NCI-H446 (cell line): ENCODE measurements around the gene SLAMF1.

Experiments used
- DNase-seq, 2 experiments: peaks; one replicate each; lab custom pipeline; 2025; lab: John Stamatoyannopoulos, UW

Gene SLAMF1

GRCh38 chr1:160625321-160625720 is 21.5 kb downstream of the SLAMF1 start:
- DNase-seq = no peak

DNA sequence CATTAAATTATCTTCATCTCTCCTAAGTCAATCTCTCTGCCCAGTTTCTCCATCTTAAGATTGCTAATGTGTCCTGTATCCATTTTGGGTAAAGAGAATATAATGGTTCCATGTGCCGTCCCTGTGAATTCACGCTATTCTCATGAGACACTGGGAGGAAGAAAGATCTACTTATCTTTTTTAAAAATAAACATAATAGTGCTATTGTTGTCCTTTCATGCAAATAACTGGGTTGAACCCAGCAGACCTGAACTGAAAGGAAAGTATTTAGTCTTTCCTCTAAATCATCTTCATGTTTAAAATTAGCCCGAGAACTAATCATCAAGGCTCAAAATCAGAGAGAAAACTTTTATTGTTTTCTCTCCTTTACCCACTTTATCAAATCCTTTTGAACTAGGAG is 22.4 kb downstream of the SLAMF1 start:
- no peak for DNase-seq

GRCh38 chr1:160623862-160624261 is 23.0 kb downstream of the SLAMF1 start:
- no peak for DNase-seq

DNA sequence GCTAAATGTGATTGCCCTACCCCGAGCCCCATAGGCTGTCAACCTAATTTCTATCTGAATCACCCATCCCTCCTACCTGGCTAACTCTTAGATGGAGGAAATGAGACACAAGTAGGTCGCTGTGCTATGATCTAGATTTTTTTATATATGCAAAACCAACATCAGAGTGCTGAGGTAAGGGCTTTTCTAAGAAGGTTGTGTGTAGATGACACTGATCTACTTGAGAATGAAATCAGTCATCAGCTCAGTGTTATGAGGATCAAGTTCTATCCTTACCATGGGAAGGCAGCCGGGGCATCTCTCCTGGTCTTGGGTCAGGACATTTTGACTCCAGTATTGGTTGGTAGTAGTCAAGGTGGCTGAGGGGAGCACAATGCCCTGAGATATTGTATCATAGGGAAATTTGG is 23.6 kb downstream of the SLAMF1 start:
- DNase-seq = no peak

DNA sequence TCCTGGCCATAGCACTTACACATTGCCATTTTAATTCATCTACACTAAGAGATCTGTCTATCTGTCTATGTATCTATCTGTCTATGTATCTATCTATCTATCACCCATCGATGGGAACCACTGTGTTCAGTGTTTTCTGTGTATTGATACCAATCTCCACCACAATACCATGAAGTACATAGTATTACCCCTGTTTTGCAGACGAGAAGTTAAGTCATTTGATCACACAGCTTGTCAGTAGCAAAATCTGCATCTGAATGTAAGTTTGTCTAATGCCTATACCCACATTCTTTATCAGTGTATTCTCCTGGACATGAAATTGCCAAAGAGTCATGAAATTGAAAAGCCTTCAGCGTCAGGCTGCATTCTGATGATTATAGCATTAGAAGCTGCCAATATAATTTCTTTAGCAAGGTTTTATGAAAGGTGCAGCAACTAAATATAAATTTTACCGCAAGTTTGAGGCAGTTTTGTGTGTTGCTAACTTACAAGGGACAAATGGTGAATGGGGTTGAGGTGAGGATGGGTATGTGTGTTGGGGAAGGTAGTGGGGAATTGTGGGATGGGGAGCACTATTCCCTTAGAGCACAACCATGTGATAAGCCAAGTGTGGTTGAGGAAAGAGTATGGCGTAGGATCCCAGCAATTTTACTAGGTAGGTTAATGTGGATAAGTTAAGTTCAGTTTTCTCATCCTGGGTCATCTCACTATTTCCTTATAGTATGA is 24.2 kb downstream of the SLAMF1 start:
- no peak for DNase-seq

GRCh38 chr1:160621633-160622413 is 25.0 kb downstream of the SLAMF1 start:
- DNase-seq = no peak

DNA sequence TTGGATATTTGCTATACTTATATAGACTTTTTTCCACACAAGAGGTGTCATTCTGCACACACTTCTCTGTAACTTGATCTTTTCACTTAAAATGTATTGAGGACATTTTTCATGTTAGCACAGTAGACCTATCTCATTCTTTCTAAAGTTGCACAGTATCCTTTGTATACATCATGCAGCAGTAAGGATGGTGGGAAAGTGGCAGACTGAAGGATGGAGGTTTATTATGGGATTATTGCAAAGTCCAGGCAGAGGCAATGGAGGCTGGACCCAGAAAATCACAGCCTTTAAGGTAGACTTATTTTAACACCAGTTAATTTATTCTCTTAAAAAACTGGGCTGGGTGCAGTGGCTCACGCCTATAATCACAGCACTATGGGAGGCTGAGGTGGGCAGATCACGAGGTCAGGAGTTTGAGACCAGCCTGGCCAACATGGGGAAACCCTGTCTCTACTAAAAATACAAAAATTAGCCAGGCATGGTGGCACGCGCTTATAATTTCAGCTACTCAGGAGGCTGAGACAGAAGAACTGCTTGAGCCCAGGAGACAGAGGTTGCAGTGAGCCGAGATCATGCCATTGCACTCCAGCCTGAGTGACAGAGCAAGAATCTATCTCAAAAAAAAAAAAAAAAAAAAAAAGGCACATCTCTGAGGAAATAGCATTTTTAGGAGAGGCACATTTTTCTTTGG is 25.8 kb downstream of the SLAMF1 start:
- DNase-seq = no peak

DNA sequence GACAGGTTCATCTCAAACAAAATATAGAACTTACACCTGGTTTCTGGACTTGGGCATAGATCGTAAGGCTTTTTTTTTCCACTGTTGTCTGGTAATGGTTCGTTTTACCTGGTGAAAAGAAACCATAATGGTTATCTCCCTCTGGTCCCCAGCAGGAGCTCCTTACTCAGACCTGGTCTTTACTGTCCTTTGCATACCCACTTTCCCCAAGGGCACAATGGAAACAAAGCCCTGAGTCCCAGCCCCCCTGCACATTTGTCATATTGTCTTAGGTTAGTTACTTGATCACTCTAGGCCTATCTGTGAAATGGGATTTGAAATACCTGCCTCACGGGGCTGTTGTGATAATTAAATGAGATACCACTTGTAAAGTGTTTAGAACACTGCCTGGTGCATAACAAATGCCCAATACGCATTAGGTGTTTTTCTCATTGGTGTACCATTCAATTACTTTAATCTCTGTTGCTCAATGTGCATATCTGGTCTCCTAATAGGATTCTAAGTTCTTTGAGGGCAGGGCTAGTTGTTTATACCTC is 27.0 kb downstream of the SLAMF1 start:
- DNase-seq = no peak

- DNase-seq = no peak
Measured at GRCh38 chr1:160618763-160619274, 28.0 kb downstream of the SLAMF1 start.

- no peak for DNase-seq
Measured at GRCh38 chr1:160618327-160618726, 28.5 kb downstream of the SLAMF1 start.

GRCh38 chr1:160615660-160616059 is 31.2 kb downstream of the SLAMF1 start:
- no peak for DNase-seq

GRCh38 chr1:160614410-160614809 is 32.4 kb downstream of the SLAMF1 start:
- no peak for DNase-seq

GRCh38 chr1:160612613-160613218 is 34.1 kb downstream of the SLAMF1 start:
- no peak for DNase-seq

GRCh38 chr1:160610569-160611242 is 36.1 kb downstream of the SLAMF1 start:
- no peak for DNase-seq

GRCh38 chr1:160608941-160609340 is 37.9 kb downstream of the SLAMF1 start:
- DNase-seq = no peak

DNA sequence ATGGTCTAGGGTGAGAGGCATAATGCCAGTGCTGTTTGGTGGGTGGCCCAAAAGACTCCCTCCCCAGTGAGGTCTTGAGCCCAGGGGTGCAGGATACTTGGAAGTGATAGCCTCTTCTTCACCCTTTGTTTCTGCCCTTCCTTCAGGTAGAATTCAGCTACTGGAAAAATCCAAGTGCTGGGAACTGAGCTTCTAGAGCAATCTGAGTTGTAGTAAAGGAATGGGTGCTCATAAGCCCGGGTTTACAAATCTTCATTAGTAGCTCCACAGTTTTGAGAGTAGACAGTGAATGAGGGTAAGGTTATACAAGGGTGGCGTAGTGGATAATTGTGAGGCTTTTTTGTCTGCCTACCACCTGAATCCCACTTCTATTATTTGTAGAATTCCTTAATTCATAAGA is 38.3 kb downstream of the SLAMF1 start:
- DNase-seq = no peak

- DNase-seq = no peak
Measured at GRCh38 chr1:160608057-160608456, 38.8 kb downstream of the SLAMF1 start.

DNA sequence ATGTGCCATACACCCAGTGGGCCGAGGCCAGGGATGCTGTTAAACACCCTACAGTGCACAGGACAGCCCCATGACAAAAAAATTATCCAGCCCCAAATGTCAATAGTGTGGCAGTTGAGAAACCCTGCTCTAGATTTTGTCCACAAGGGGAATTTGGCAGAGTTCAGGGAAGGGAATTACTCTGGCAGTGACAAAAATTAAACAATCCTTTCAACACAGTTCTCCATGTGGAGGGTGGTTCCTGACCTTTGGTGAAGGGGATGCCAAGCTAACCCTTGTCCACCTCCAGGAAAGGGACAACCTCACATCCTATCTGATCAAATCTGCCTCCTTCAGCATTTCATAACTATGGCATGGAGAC is 39.2 kb downstream of the SLAMF1 start:
- DNase-seq = no peak

DNA sequence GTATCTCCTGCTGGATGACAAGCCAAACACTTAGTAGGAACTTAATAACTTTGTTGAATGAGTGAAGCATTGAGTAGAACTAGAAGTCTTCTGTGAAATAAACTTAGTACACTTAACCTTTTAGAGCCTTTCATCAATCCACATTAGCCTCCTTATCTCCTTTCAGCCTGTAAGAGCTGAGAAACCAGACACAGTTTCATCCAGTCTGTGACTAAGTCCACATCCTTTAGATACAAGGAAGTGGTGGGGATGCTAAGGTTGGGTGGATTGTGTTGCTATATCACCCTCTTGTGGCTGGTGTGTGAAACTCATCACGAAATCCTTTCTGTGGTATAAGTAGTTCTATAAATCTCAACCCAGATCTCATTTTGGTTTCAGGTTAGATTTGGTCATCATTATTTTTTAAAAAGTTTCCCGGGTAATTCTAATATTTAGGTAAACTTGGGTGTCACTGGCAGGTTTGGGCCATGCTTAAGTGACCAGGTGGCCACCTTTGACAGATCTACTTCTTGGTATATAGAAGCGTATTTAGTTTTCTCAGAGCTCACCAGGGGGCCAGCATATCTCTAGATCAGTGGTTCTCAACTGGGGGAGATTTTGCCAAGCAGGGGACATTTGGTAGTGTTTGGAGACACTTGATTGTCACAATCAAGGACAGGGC is 39.7 kb downstream of the SLAMF1 start:
- DNase-seq = peak; percentile 34 to 52

GRCh38 chr1:160606611-160607010 is 40.2 kb downstream of the SLAMF1 start:
- no peak for DNase-seq
